Midbrain (tissue), 1 donor: ENCODE data around the gene MFN2.
"Not testable (repeated sequence)": the region's sequence is repeated elsewhere in the genome, so short reads cannot be mapped to it uniquely, and the experiment has no call there.

ENCODE experiments used
- DNase-seq: peaks from one replicate; lab custom pipeline; 2025; lab: John Stamatoyannopoulos, UW

Gene MFN2

GRCh38 chr1:11979851-11980675 lies at the start of gene MFN2:
Gene MFN2 (plus strand): TSS chr1:11980444. CDS start chr1:11989169, 8,725 bp downstream.
- DNase-seq, result peak; percentile 96

GRCh38 chr1:11930571-11931445 lies 49.4 kb upstream of the MFN2 start:
- DNase-seq, result no peak

GRCh38 chr1:11931845-11932244 lies 48.4 kb upstream of the MFN2 start:
- DNase-seq, result no peak

- DNase-seq, result peak; percentile 85
Measured at GRCh38 chr1:11934302-11935056, 45.8 kb upstream of the MFN2 start, which contains the start of gene PLOD1. Gene PLOD1 (plus strand): TSS chr1:11934717. CDS start chr1:11934780, 63 bp downstream.

GRCh38 chr1:11935057-11935412 lies 45.2 kb upstream of the MFN2 start:
- DNase-seq, result no peak

GRCh38 chr1:11935733-11936132 lies 44.5 kb upstream of the MFN2 start:
- DNase-seq, result not testable (repeated sequence)

GRCh38 chr1:11938722-11939526 lies 41.3 kb upstream of the MFN2 start:
- DNase-seq, result no peak

GRCh38 chr1:11939794-11940193 lies 40.5 kb upstream of the MFN2 start:
- DNase-seq, result not testable (repeated sequence)

- DNase-seq, result peak; percentile 75
Measured at GRCh38 chr1:11940260-11940921, 39.9 kb upstream of the MFN2 start.

- no peak for DNase-seq
Measured at GRCh38 chr1:11942280-11942679, 38.0 kb upstream of the MFN2 start.

- DNase-seq, result no peak
Measured at GRCh38 chr1:11943619-11944018, 36.6 kb upstream of the MFN2 start.

- DNase-seq, result no peak
Measured at GRCh38 chr1:11944358-11944931, 35.8 kb upstream of the MFN2 start.

GRCh38 chr1:11946647-11947046 lies 33.6 kb upstream of the MFN2 start:
- DNase-seq, result no peak

- DNase-seq, result no peak
Measured at GRCh38 chr1:11948822-11949458, 31.3 kb upstream of the MFN2 start.

- no peak for DNase-seq
Measured at GRCh38 chr1:11951901-11952300, 28.3 kb upstream of the MFN2 start.

GRCh38 chr1:11952455-11953109 lies 27.7 kb upstream of the MFN2 start:
- peak; percentile 68 for DNase-seq

- DNase-seq, result no peak
Measured at GRCh38 chr1:11955221-11955620, 25.0 kb upstream of the MFN2 start.

- DNase-seq, result no peak
Measured at GRCh38 chr1:11957398-11957797, 22.8 kb upstream of the MFN2 start.

GRCh38 chr1:11957897-11958296 lies 22.3 kb upstream of the MFN2 start:
- DNase-seq, result no peak
